GM18909 (cell line): ENCODE measurements around the gene SNTG2.

Experiments used
- ATAC-seq: cut with Tn5 transposase; IDR thresholded peaks from one replicate; pipeline ENCODE4 v1.9.1; 2021; ENCODE audit warnings: mild to moderate bottlenecking; ENCODE audit not compliant: unreplicated experiment, poor library complexity

Gene SNTG2

GRCh38 chr2:1254662-1255343, 304.2 kb downstream of the SNTG2 start:
- no peak for ATAC-seq

- no peak for ATAC-seq
Observed at GRCh38 chr2:1256632-1257324, 306.1 kb downstream of the SNTG2 start.

- ATAC-seq = no peak
Observed at GRCh38 chr2:1257334-1257733, 306.7 kb downstream of the SNTG2 start.

- no peak for ATAC-seq
Observed at GRCh38 chr2:1259746-1260145, 309.1 kb downstream of the SNTG2 start.

GRCh38 chr2:1262609-1263008, 312.0 kb downstream of the SNTG2 start:
- no peak for ATAC-seq

- no peak for ATAC-seq
Observed at GRCh38 chr2:1265454-1265853, 314.8 kb downstream of the SNTG2 start.

- no peak for ATAC-seq
Observed at GRCh38 chr2:1266351-1266750, 315.7 kb downstream of the SNTG2 start.

- ATAC-seq = no peak
Observed at GRCh38 chr2:1268034-1268433, 317.4 kb downstream of the SNTG2 start.

GRCh38 chr2:1269812-1270211, 319.2 kb downstream of the SNTG2 start:
- no peak for ATAC-seq

- no peak for ATAC-seq
Observed at GRCh38 chr2:1272835-1273234, 322.2 kb downstream of the SNTG2 start.

- no peak for ATAC-seq
Observed at GRCh38 chr2:1277634-1278033, 327.0 kb downstream of the SNTG2 start.

- ATAC-seq = no peak
Observed at GRCh38 chr2:1278125-1278524, 327.5 kb downstream of the SNTG2 start.

- ATAC-seq = no peak
Observed at GRCh38 chr2:1278861-1279260, 328.2 kb downstream of the SNTG2 start.

- no peak for ATAC-seq
Observed at GRCh38 chr2:1282552-1282951, 331.9 kb downstream of the SNTG2 start.

- no peak for ATAC-seq
Observed at GRCh38 chr2:1283020-1283801, 332.6 kb downstream of the SNTG2 start.

GRCh38 chr2:1283871-1284270, 333.2 kb downstream of the SNTG2 start:
- no peak for ATAC-seq

GRCh38 chr2:1286929-1287328, 336.3 kb downstream of the SNTG2 start:
- no peak for ATAC-seq

- ATAC-seq = no peak
Observed at GRCh38 chr2:1287427-1287826, 336.8 kb downstream of the SNTG2 start.

GRCh38 chr2:1294900-1295299, 344.3 kb downstream of the SNTG2 start:
- no peak for ATAC-seq

GRCh38 chr2:1295740-1296139, 345.1 kb downstream of the SNTG2 start:
- no peak for ATAC-seq
